GM12878 (cell line): ENCODE data around the gene ACTL6A. TPM values are rescaled to one million over a fixed set of nuclear protein-coding genes. Genes with fewer than 3 reads are reported as not detected.

Experiments used
- CBX3 ChIP-seq: fragments of 200-600 bp; sonication (generic); IDR thresholded peaks from 2 replicates; pipeline ENCODE4 v1.6.1; 2016; ENCODE audit warnings: low read depth, borderline replicate concordance
- ELK1 ChIP-seq: IDR thresholded peaks from 2 replicates; pipeline ENCODE4 v1.6.1; 2012; ENCODE audit warnings: low read depth, low read length, improper control_type of control experiment
- EZH2 ChIP-seq: IDR thresholded peaks from 2 replicates; pipeline ENCODE4 v1.6.1; 2012; ENCODE audit warnings: low read depth, mild to moderate bottlenecking, control low read depth, inconsistent platforms, low read length, borderline replicate concordance; ENCODE audit not compliant: control insufficient read depth
- GABPA ChIP-seq: IDR thresholded peaks from 2 replicates; pipeline ENCODE4 v1.6.1; 2014; ENCODE audit warnings: antibody characterized with exemption, low read depth, mild to moderate bottlenecking, inconsistent platforms
- KAT2A ChIP-seq: conservative IDR thresholded peaks from 2 replicates; pipeline ENCODE4 v1.6.1; 2011; ENCODE audit warnings: low read depth, low read length; ENCODE audit not compliant: control insufficient read depth
- MTA3 ChIP-seq: IDR thresholded peaks from 2 replicates; pipeline ENCODE4 v1.6.1; 2012; ENCODE audit warnings: low read length, inconsistent platforms, borderline replicate concordance
- NRF1 ChIP-seq: conservative IDR thresholded peaks from 2 replicates; pipeline ENCODE4 v1.6.1; 2011; ENCODE audit warnings: mild to moderate bottlenecking, low read depth, low read length, improper control_type of control experiment
- PAX5 ChIP-seq: IDR thresholded peaks from 2 replicates; pipeline ENCODE4 v1.6.1; 2011; ENCODE audit warnings: low read depth, low read length, borderline replicate concordance
- REST ChIP-seq: IDR thresholded peaks from 2 replicates; pipeline ENCODE4 v1.6.1; 2012; ENCODE audit warnings: mild to moderate bottlenecking, low read depth, low read length
- SMAD5 ChIP-seq: IDR thresholded peaks from 2 replicates; pipeline ENCODE4 v1.6.1; 2016; ENCODE audit warnings: antibody characterized with exemption, low read depth
- SRF ChIP-seq, 2 experiments: IDR thresholded peaks; 2 replicates each; pipeline ENCODE4 v1.6.1; 2011; ENCODE audit warnings: low read depth in 2 of 2, low read length in 2 of 2, mild to moderate bottlenecking in 1 of 2, moderate library complexity in 1 of 2
- SUPT20H ChIP-seq: IDR thresholded peaks from 2 replicates; pipeline ENCODE4 v1.6.1; 2011; ENCODE audit warnings: low read depth, mild to moderate bottlenecking, low read length, moderate library complexity, borderline replicate concordance; ENCODE audit not compliant: control insufficient read depth
- YBX1 ChIP-seq: fragments of 450-650 bp; IDR thresholded peaks from 2 replicates; pipeline ENCODE4 v1.6.1; 2016; ENCODE audit warnings: antibody characterized with exemption
- ZBTB33 ChIP-seq: fragments of 450-650 bp; IDR thresholded peaks from 2 replicates; pipeline ENCODE4 v1.6.1; 2017; ENCODE audit warnings: mild to moderate bottlenecking
- ZNF274 ChIP-seq: IDR thresholded peaks from one replicate; pipeline ENCODE4 v1.8.0; 2011; ENCODE audit not compliant: insufficient read length, insufficient read depth
- ZZZ3 ChIP-seq: IDR thresholded peaks from 2 replicates; pipeline ENCODE4 v1.6.1; 2011; ENCODE audit warnings: low read depth; ENCODE audit not compliant: control insufficient read depth, insufficient read length
- polyA plus RNA-seq, 11 experiments: library from polyadenylated mRNA; depleted of rRNA in 4 of 11; unstranded in 6 of 11; stranded (reverse) in 5 of 11; fragments of >200 nt; fragmentation: Nextera tagmentation in 4 of 11; fragmentation: Illumina TruSeq in 1 of 11; extraction: Ambion mirVana in 4 of 11; extraction: Trizol in 1 of 11; gene quantifications; 1 replicate in 1 of 11; 2 replicates in 10 of 11; pipeline versions ENCODE4 v1.2.1 to v1.2.3, GENCODE V29; 2011 to 2016; ENCODE audit warnings: inconsistent platforms in 2 of 11, missing spikeins in 2 of 11, low read depth in 1 of 11
- total RNA-seq, 4 experiments: library from RNA; depleted of rRNA in 3 of 4; stranded (reverse); fragments of >200 nt in 3 of 4; fragmentation: Illumina TruSeq in 1 of 4; extraction: Trizol in 1 of 4; gene quantifications; 2 replicates each; pipeline versions ENCODE4 v1.2.1 to v1.2.3, GENCODE V29; 2013 to 2021
- TF ChIP-seq, protein P1 (sequence below): fragments of 450-650 bp; conservative IDR thresholded peaks from 2 replicates; pipeline ENCODE4 v1.6.1; 2017; ENCODE audit warnings: mild to moderate bottlenecking, moderate library complexity
- TF ChIP-seq, protein P2 (sequence below): IDR thresholded peaks from 2 replicates; pipeline ENCODE4 v1.6.1; 2011; ENCODE audit warnings: low read depth, mild to moderate bottlenecking, low read length, moderate library complexity, borderline replicate concordance; ENCODE audit errors: extremely low read depth

The ACTL6A gene
- total and polyA plus RNA-seq, 10 of the 15 experiments (the other 5 are each of a cell fraction or from before 2014, with no cell fraction given) = 70.2 to 197 (median 105) TPM

GRCh38 chr3:179562591-179563270 lies at the start of gene ACTL6A (continued):
- TF ChIP-seq, protein P1, sequence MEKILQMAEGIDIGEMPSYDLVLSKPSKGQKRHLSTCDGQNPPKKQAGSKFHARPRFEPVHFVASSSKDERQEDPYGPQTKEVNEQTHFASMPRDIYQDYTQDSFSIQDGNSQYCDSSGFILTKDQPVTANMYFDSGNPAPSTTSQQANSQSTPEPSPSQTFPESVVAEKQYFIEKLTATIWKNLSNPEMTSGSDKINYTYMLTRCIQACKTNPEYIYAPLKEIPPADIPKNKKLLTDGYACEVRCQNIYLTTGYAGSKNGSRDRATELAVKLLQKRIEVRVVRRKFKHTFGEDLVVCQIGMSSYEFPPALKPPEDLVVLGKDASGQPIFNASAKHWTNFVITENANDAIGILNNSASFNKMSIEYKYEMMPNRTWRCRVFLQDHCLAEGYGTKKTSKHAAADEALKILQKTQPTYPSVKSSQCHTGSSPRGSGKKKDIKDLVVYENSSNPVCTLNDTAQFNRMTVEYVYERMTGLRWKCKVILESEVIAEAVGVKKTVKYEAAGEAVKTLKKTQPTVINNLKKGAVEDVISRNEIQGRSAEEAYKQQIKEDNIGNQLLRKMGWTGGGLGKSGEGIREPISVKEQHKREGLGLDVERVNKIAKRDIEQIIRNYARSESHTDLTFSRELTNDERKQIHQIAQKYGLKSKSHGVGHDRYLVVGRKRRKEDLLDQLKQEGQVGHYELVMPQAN = peak; percentile 79
- no peak for TF ChIP-seq CBX3
- TF ChIP-seq SRF (IDR thresholded peaks at IDR 0.05; ENCODE audit: low read depth in 2 of 2, low read length in 2 of 2) = no peak
- TF ChIP-seq ZBTB33 = no peak
- peak; percentile 79 for TF ChIP-seq SMAD5
- no peak for TF ChIP-seq REST
- no peak for TF ChIP-seq ELK1
- TF ChIP-seq, protein P2, sequence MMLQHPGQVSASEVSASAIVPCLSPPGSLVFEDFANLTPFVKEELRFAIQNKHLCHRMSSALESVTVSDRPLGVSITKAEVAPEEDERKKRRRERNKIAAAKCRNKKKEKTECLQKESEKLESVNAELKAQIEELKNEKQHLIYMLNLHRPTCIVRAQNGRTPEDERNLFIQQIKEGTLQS = no peak
- no peak for TF ChIP-seq ZNF274
- peak; percentile 59; the same call in 1 of the 2 replicates for TF ChIP-seq PAX5
- no peak for TF ChIP-seq SUPT20H
- TF ChIP-seq KAT2A = no peak
- no peak for TF ChIP-seq ZZZ3
- TF ChIP-seq MTA3 = no peak
- TF ChIP-seq NRF1 = no peak
- peak; percentile 55; the same call in 1 of the 2 replicates for TF ChIP-seq GABPA
- no peak for TF ChIP-seq YBX1
- TF ChIP-seq EZH2 = no peak
